Testis (tissue), 5 donors: ENCODE measurements around the gene ARRDC3. TPM values are rescaled to one million over a fixed set of nuclear protein-coding genes. Genes with fewer than 3 reads are reported as not detected.
A peak's percentile ranks its signal among the peaks of the same experiment; 100 is the strongest.

ENCODE experiments used
- DNase-seq: peaks from one replicate; pipeline ENCODE4 v3.0.0-alpha.2; 2019
- H3K27ac ChIP-seq, 2 donors: fragments of 200-600 bp; sonication (generic); one replicate each; pipeline ENCODE4 v1.5.1; 2019
- H3K27me3 ChIP-seq: fragments of 200-600 bp; sonication (generic); one replicate; pipeline ENCODE4 v1.5.1; 2019
- H3K36me3 ChIP-seq: fragments of 200-600 bp; sonication (generic); one replicate; pipeline ENCODE4 v1.5.1; 2017; ENCODE audit warnings: low read depth; ENCODE audit errors: missing control alignments
- H3K4me1 ChIP-seq: fragments of 200-600 bp; sonication (generic); one replicate; pipeline ENCODE4 v1.5.1; 2019
- H3K4me3 ChIP-seq, 2 donors: fragments of 200-600 bp; sonication (generic); one replicate each; pipeline ENCODE4 v1.5.1; 2017 to 2019
- H3K9me3 ChIP-seq: fragments of 200-600 bp; sonication (generic); one replicate; pipeline ENCODE4 v1.5.1; 2017
- CTCF ChIP-seq, 3 experiments: fragments of 450-650 bp in 2 of 3; fragments of 200-600 bp in 1 of 3; sonication (generic) in 1 of 3; IDR thresholded peaks; one replicate each; pipeline ENCODE4 v1.5.1; 2016 to 2019; ENCODE audit warnings: antibody characterized with exemption in 3 of 3, mild to moderate bottlenecking in 2 of 3, moderate library complexity in 1 of 3
- POLR2A ChIP-seq: fragments of 450-650 bp; IDR thresholded peaks from one replicate; pipeline ENCODE4 v1.6.1; 2017; ENCODE audit warnings: antibody characterized with exemption, mild to moderate bottlenecking, moderate library complexity
- WGBS, 2 donors: methylation state at CpG; one replicate each; pipeline ENCODE4 v1.1.5; 2018; 5-methylcytosine and 5-hydroxymethylcytosine counted together
- intact Hi-C: fragments of 100-400 bp; cut with DNase I; formaldehyde crosslinking; loops from one replicate; pipeline ENCODE4 v1.15.1; 2023; ENCODE audit warnings: low total_unique reads
- long read RNA-seq, 2 donors: transcript quantifications; one replicate each; lab custom pipeline, GENCODE V29; 2026
- polyA plus RNA-seq: library from polyadenylated mRNA; stranded (reverse); fragments of 350-450 nt; fragmentation: Illumina TruSeq; extraction: RNeasy Lipid Tissue Mini Kit (QIAGEN cat#74804); gene quantifications from one replicate; pipeline ENCODE4 v1.2.3, GENCODE V29; 2014; ENCODE audit warnings: low read depth, low replicate concordance; ENCODE audit not compliant: insufficient read depth
- total RNA-seq, 2 donors: library from RNA; depleted of rRNA; stranded (reverse); fragments of >200 nt; gene quantifications; one replicate each; pipeline ENCODE4 v1.2.3, GENCODE V29; 2016

The ARRDC3 gene, protein sequence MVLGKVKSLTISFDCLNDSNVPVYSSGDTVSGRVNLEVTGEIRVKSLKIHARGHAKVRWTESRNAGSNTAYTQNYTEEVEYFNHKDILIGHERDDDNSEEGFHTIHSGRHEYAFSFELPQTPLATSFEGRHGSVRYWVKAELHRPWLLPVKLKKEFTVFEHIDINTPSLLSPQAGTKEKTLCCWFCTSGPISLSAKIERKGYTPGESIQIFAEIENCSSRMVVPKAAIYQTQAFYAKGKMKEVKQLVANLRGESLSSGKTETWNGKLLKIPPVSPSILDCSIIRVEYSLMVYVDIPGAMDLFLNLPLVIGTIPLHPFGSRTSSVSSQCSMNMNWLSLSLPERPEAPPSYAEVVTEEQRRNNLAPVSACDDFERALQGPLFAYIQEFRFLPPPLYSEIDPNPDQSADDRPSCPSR
- total RNA-seq: 10 to 100 TPM; 47.6 to 53.4 TPM
- polyA plus RNA-seq: 30.5 TPM
- long read RNA-seq, donor 1, full-length matches to known transcripts: 37 of 44 reads
- long read RNA-seq, donor 1, partial matches to known transcripts: 7 of 44 reads
- long read RNA-seq, donor 1, other reads (novel, unspliced or antisense): 0 of 44 reads
- long read RNA-seq, donor 2, full-length matches to known transcripts: 23 of 36 reads
- long read RNA-seq, donor 2, partial matches to known transcripts: 13 of 36 reads
- long read RNA-seq, donor 2, other reads (novel, unspliced or antisense): 0 of 36 reads

GRCh38 chr5:91383027-91383955 is at the start of gene ARRDC3:
TSS of gene ARRDC3 (minus strand) at chr5:91383317. CDS start at chr5:91383092, 225 bp downstream.
- Histone ChIP-seq H3K9me3 (no peaks in the 10 kb centered on the region), H3K4me3 (peak within 1 kb of the TSS; percentile 75 to 90), H3K27ac (peak within 1 kb of the TSS; percentile 99 to 100), H3K27me3 (no peaks in the 10 kb centered on the region), H3K4me1 (peaks cover 10% of the 10 kb centered on the region), H3K36me3 (no peaks in the 10 kb centered on the region)
- TF ChIP-seq CTCF (IDR thresholded peaks at IDR 0.05) (no peak), POLR2A (peak; percentile 94)
- DNase-seq: peak; percentile 98
- intact Hi-C loops: loop anchor here (2.0 kb wide), 1 partner anchor 280 kb away; no protein-coding TSS in a partner anchor
- 0 to 1% methylated on average over 21 to 49 of the region's 49 CpGs for WGBS, 2 donors

GRCh38 chr5:91430949-91431348 is 47.8 kb upstream of the ARRDC3 start:
- TF ChIP-seq CTCF (IDR thresholded peaks at IDR 0.05) (no peak), POLR2A (no peak)
- H3K27ac ChIP-seq: no peak overlapping the region

GRCh38 chr5:91424638-91425436 is 41.7 kb upstream of the ARRDC3 start:
- TF ChIP-seq POLR2A: no peak
- TF ChIP-seq CTCF (IDR thresholded peaks at IDR 0.05): no peak
- Histone ChIP-seq H3K9me3 (no peaks in the 10 kb centered on the region), H3K36me3 (no peaks in the 10 kb centered on the region), H3K4me1 (no peaks in the 10 kb centered on the region), H3K4me3 (no peak overlapping the region), H3K27ac (no peak overlapping the region), H3K27me3 (no peaks in the 10 kb centered on the region)
- intact Hi-C loops: no loop called here
- 94 to 95% methylated on average over 2 of the region's 2 CpGs for WGBS, 2 donors
- no peak for DNase-seq

More at GRCh38 chr5:91430949-91431348, 47.8 kb upstream of the ARRDC3 start:
- Histone ChIP-seq H3K4me3 (no peak overlapping the region), H3K36me3 (no peaks in the 10 kb centered on the region), H3K27me3 (no peaks in the 10 kb centered on the region), H3K9me3 (no peaks in the 10 kb centered on the region), H3K4me1 (no peaks in the 10 kb centered on the region)
- intact Hi-C loops: no loop called here
- DNase-seq: no peak

- no peak for DNase-seq
- Histone ChIP-seq H3K27ac (no peak overlapping the region), H3K4me3 (no peak overlapping the region), H3K27me3 (no peaks in the 10 kb centered on the region), H3K4me1 (no peaks in the 10 kb centered on the region), H3K36me3 (no peaks in the 10 kb centered on the region), H3K9me3 (no peaks in the 10 kb centered on the region)
- TF ChIP-seq CTCF (IDR thresholded peaks at IDR 0.05) (no peak), POLR2A (no peak)
- intact Hi-C loops: no loop called here
- WGBS, 2 donors: 95 to 96% methylated on average over 2 of the region's 2 CpGs
These were observed 40.8 kb upstream of the ARRDC3 start for GRCh38 chr5:91423871-91424270.
